Type B pancreatic cell (in vitro differentiated cells): ENCODE results near the gene TRIM5. TPM values are rescaled to one million over a fixed set of nuclear protein-coding genes. Genes with fewer than 3 reads are reported as not detected.

ENCODE experiments used
- DNase-seq: peaks from one replicate; pipeline ENCODE4 v3.0.0; 2021; ENCODE audit warnings: mixed read lengths; ENCODE audit not compliant: unreplicated experiment; ENCODE audit errors: extremely low spot score
- H3K27ac Mint-ChIP-seq: 2 replicates; pipeline ENCODE4 v1.8.0; 2021; ENCODE audit warnings: mild to moderate bottlenecking, mixed read lengths
- H3K27me3 Mint-ChIP-seq: 2 replicates; pipeline ENCODE4 v1.8.0; 2021; ENCODE audit warnings: mixed read lengths
- H3K36me3 Mint-ChIP-seq: 2 replicates; pipeline ENCODE4 v1.8.0; 2021; ENCODE audit warnings: mixed read lengths
- H3K4me1 Mint-ChIP-seq: one replicate; pipeline ENCODE4 v1.8.0; 2021; ENCODE audit warnings: mixed read lengths; ENCODE audit not compliant: unreplicated experiment
- H3K4me3 Mint-ChIP-seq: 2 replicates; pipeline ENCODE4 v1.8.0; 2021; ENCODE audit warnings: mild to moderate bottlenecking, mixed read lengths
- H3K9me3 Mint-ChIP-seq: 2 replicates; pipeline ENCODE4 v1.8.0; 2021; ENCODE audit warnings: mixed read lengths
- CTCF ChIP-seq: fragments of 200-600 bp; sonication (generic); conservative IDR thresholded peaks from 2 replicates; pipeline ENCODE4 v1.5.0; 2021; ENCODE audit warnings: antibody characterized with exemption, mild to moderate bottlenecking
- total RNA-seq: library from RNA; stranded (reverse); gene quantifications from 2 replicates; pipeline ENCODE4 v1.2.1, GENCODE V29; 2021; ENCODE audit warnings: low replicate concordance

Gene TRIM5
- total RNA-seq, 1 donor from 2014 or later: 32.3 TPM

- peaks cover 24% of the 10 kb centered on the region for H3K4me1 Mint-ChIP-seq
- no peak overlapping the region for H3K4me3 Mint-ChIP-seq
- TF ChIP-seq CTCF: no peak
- H3K27ac Mint-ChIP-seq: no peak overlapping the region
- H3K36me3 Mint-ChIP-seq: no peaks in the 10 kb centered on the region
- H3K27me3 Mint-ChIP-seq: no peaks in the 10 kb centered on the region
- no peak for DNase-seq
- peaks cover 5% of the 10 kb centered on the region for H3K9me3 Mint-ChIP-seq
Observed at GRCh38 chr11:5622802-5623201, 62.1 kb downstream of the TRIM5 start.

DNA sequence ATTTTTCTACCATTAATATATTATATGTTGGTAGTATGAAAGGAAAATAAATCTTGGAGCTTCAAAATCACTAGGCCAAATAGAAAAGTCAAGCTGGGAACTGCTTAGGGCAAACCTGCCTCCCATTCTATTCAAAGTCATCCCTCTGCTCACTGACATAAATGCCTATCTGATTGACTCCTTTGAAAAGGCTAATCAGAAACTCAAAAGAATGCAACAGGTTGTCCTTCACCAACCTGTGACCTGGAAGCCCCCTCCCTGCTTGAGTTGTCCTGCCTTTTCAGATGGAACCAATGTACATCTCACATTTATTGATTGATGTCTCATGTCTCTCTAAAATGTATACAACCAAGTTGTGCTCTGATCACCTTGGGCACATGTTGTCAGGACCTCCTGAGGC, 63.3 kb downstream of the TRIM5 start:
- no peak overlapping the region for H3K4me3 Mint-ChIP-seq
- peaks cover 24% of the 10 kb centered on the region for H3K4me1 Mint-ChIP-seq
- H3K27me3 Mint-ChIP-seq: no peaks in the 10 kb centered on the region
- peaks cover 5% of the 10 kb centered on the region for H3K9me3 Mint-ChIP-seq
- no peak for TF ChIP-seq CTCF
- H3K36me3 Mint-ChIP-seq: no peaks in the 10 kb centered on the region
- peak overlapping the region; percentile 92 for H3K27ac Mint-ChIP-seq
- no peak for DNase-seq

GRCh38 chr11:5620651-5621521, 64.0 kb downstream of the TRIM5 start:
- H3K27me3 Mint-ChIP-seq: no peaks in the 10 kb centered on the region
- TF ChIP-seq CTCF: no peak
- peak overlapping the region; percentile 77 for H3K4me3 Mint-ChIP-seq
- H3K36me3 Mint-ChIP-seq: no peaks in the 10 kb centered on the region
- no peak for DNase-seq
- peak overlapping the region; percentile 92 for H3K27ac Mint-ChIP-seq
- peaks cover 5% of the 10 kb centered on the region for H3K9me3 Mint-ChIP-seq
- H3K4me1 Mint-ChIP-seq: peaks cover 24% of the 10 kb centered on the region

- DNase-seq: no peak
- Mint-ChIP-seq H3K36me3 (no peaks in the 10 kb centered on the region), H3K9me3 (peaks cover 5% of the 10 kb centered on the region), H3K4me1 (peaks cover 13% of the 10 kb centered on the region), H3K27ac (no peak overlapping the region), H3K27me3 (no peaks in the 10 kb centered on the region), H3K4me3 (no peak overlapping the region)
- no peak for TF ChIP-seq CTCF
Observed at GRCh38 chr11:5618807-5619206, 66.1 kb downstream of the TRIM5 start.

Other genes starting within 250 kb of the TRIM5 start
- gene OR51I1, start 243.6 kb downstream of the TRIM5 start, total RNA-seq: not detected in 2 replicates
- not detected in 2 replicates for gene OR51I2, start 235.8 kb downstream of the TRIM5 start, total RNA-seq
- not detected in 2 replicates for gene OR52D1, start 196.4 kb downstream of the TRIM5 start, total RNA-seq
- not detected in 2 replicates for gene UBQLN3, start 175.1 kb downstream of the TRIM5 start, total RNA-seq
- 0.19 and 0.39 TPM in 2 replicates for gene UBQLNL, start 168.4 kb downstream of the TRIM5 start, total RNA-seq
- gene OR52H1, start 136.5 kb downstream of the TRIM5 start, total RNA-seq: not detected in 2 replicates
- gene OR52B6, start 104.2 kb downstream of the TRIM5 start, total RNA-seq: not detected in 2 replicates
- gene TRIM6, start 88.4 kb downstream of the TRIM5 start, total RNA-seq: 7.5 and 8.7 TPM in 2 replicates
- gene TRIM34, start 60.1 kb downstream of the TRIM5 start, total RNA-seq: 1.4 and 2.4 TPM in 2 replicates
- 27.4 and 72.5 TPM in 2 replicates for gene TRIM22, start 4.7 kb upstream of the TRIM5 start, total RNA-seq
- not detected in 2 replicates for gene OR56B1, start 51.4 kb upstream of the TRIM5 start, total RNA-seq
- not detected in 2 replicates for gene OR52N4, start 69.2 kb upstream of the TRIM5 start, total RNA-seq
- gene OR52N5, start 98.3 kb upstream of the TRIM5 start, total RNA-seq: not detected in 2 replicates
- gene OR52N1, start 106.2 kb upstream of the TRIM5 start, total RNA-seq: not detected in 2 replicates
- gene OR52N2, start 123.8 kb upstream of the TRIM5 start, total RNA-seq: not detected in 2 replicates
- gene OR52E6, start 156.8 kb upstream of the TRIM5 start, total RNA-seq: not detected in 2 replicates
- gene OR52E8, start 172.6 kb upstream of the TRIM5 start, total RNA-seq: not detected in 2 replicates
- not detected in 2 replicates for gene OR52E4, start 195.6 kb upstream of the TRIM5 start, total RNA-seq
- gene OR52E5, start 208.1 kb upstream of the TRIM5 start, total RNA-seq: not detected in 2 replicates